ENCODE data around the gene ZNF710. TPM values are rescaled to one million over a fixed set of nuclear protein-coding genes. Genes with fewer than 3 reads are reported as not detected.
"Not testable (repeated sequence)": the region's sequence is repeated elsewhere in the genome, so short reads cannot be mapped to it uniquely, and the experiment has no call there.

ZNF710 gene
- total and polyA plus RNA-seq, 2 of the 8 experiments (the other 6 are each of a cell fraction or from before 2014, with no cell fraction given) = 10.5 to 24.0 TPM

GRCh38 chr15:90070623-90071022 lies 69.5 kb downstream of the ZNF710 start:
- H3K9me3 ChIP-seq (ENCODE audit: insufficient read depth in 2 of 2, low read depth in 1 of 2, low read length in 1 of 2); H3K79me2 ChIP-seq (ENCODE audit: control insufficient read depth in 1 of 2, insufficient read depth in 2 of 2, low read length in 2 of 2); H4K8ac ChIP-seq (ENCODE audit: extremely low read depth, insufficient read depth, low read length); H4K91ac ChIP-seq (replicated peaks; ENCODE audit: insufficient read length, low read length); H3K79me1 ChIP-seq (ENCODE audit: low read depth, low read length); H2BK5ac ChIP-seq (ENCODE audit: low read depth, low read length); H3K4me2 ChIP-seq (ENCODE audit: insufficient read depth in 1 of 2, low read depth in 2 of 2, low read length in 2 of 2); H3K4ac ChIP-seq (replicated peaks; ENCODE audit: insufficient read length, low read depth, low read length); H2BK15ac ChIP-seq (ENCODE audit: low read length); H2BK12ac ChIP-seq (ENCODE audit: low read depth, low read length); H2AK5ac ChIP-seq (ENCODE audit: low read depth, low read length); H3K18ac ChIP-seq (ENCODE audit: extremely low read depth, low read length); H3K23me2 ChIP-seq (ENCODE audit: low read depth, low read length); H3K56ac ChIP-seq (replicated peaks; ENCODE audit: insufficient read length, low read depth, low read length); H2BK20ac ChIP-seq (ENCODE audit: low read length); H2BK120ac ChIP-seq (replicated peaks; ENCODE audit: low read depth, low read length); H3K27ac ChIP-seq (ENCODE audit: low read depth, low read length); H3K4me3 ChIP-seq (ENCODE audit: extremely low read depth in 1 of 4, insufficient read depth in 2 of 4, low read depth in 3 of 4, low read length in 4 of 4); H3K14ac ChIP-seq (ENCODE audit: insufficient read length); H4K5ac ChIP-seq (ENCODE audit: insufficient read length, low read depth, low read length); H3K9ac ChIP-seq (replicated peaks in 1 of 4; ENCODE audit: extremely low read depth in 1 of 4, low read depth in 3 of 4, low read length in 3 of 4); DNase-seq (ENCODE audit: low read depth in 1 of 2, low spot score in 2 of 2); H4K20me1 ChIP-seq (replicated peaks in 1 of 2; ENCODE audit: control insufficient read depth in 1 of 2, insufficient read depth in 2 of 2, low read length in 2 of 2); H3K4me1 ChIP-seq (replicated peaks in 1 of 4; ENCODE audit: control insufficient read depth in 3 of 4, insufficient read depth in 4 of 4, low read length in 3 of 4); H3K23ac ChIP-seq (ENCODE audit: insufficient read length); H2AFZ ChIP-seq (ENCODE audit: low read length); FAIRE-seq; H3K36me3 ChIP-seq (ENCODE audit: control insufficient read depth in 2 of 4, insufficient read depth in 4 of 4, low read length in 3 of 4); H3K27me3 ChIP-seq (replicated peaks in 1 of 4; ENCODE audit: control insufficient read depth in 3 of 4, extremely low read depth in 1 of 4, insufficient read depth in 3 of 4, low read length in 3 of 4): not testable (repeated sequence)
- CTCF ChIA-PET (ENCODE audit: partially characterized antibody) = interaction anchor here (0.6 to 3.4 kb wide), 21 partner anchors 9 to 314 kb away, joined by 3 to 33 read pairs (median 4); partner anchors contain the start of gene ARPIN
- POLR2A ChIA-PET (ENCODE audit: partially characterized antibody) = interaction anchor here (1.1 kb wide), 1 partner anchor 8 kb away, joined by 3 read pairs; no protein-coding TSS in a partner anchor
- WGBS, 2 experiments (ENCODE audit: extremely low coverage in 1 of 2, insufficient coverage in 1 of 2, insufficient read length in 1 of 2, insufficient replicate concordance in 2 of 2, low coverage in 1 of 2, low lambda C conversion rate in 2 of 2, missing lambda C conversion rate in 1 of 2) = 93% methylated on average over 2 of the region's 2 CpGs; no CpG with 5 or more reads in 1 of the 2 experiments

All from H1 (cell line).